Stimulated activated CD4-positive, alpha-beta T cell treated with anti-CD3 and anti-CD28 coated beads, Interleukin-12 subunit alpha, Interleukin-12 subunit beta, amount 100 ng/mL, for 4 hours (primary cell): ENCODE data around the gene MOSPD3.
A peak's percentile ranks its signal among the peaks of the same experiment; 100 is the strongest.

Experiments
- DNase-seq: peaks from one replicate; pipeline ENCODE4 v3.0.0-alpha.2; 2020

MOSPD3 gene

GRCh38 chr7:100595188-100595587 is 17.2 kb upstream of the MOSPD3 start:
- no peak for DNase-seq

- no peak for DNase-seq
These were observed 13.9 kb upstream of the MOSPD3 start for GRCh38 chr7:100598425-100598824.

- no peak for DNase-seq
These were observed 12.2 kb upstream of the MOSPD3 start for GRCh38 chr7:100599911-100600729.

GRCh38 chr7:100600730-100601038 is 11.7 kb upstream of the MOSPD3 start:
- no peak for DNase-seq

- DNase-seq, result no peak
These were observed 9.2 kb upstream of the MOSPD3 start for GRCh38 chr7:100602889-100603725.

DNA sequence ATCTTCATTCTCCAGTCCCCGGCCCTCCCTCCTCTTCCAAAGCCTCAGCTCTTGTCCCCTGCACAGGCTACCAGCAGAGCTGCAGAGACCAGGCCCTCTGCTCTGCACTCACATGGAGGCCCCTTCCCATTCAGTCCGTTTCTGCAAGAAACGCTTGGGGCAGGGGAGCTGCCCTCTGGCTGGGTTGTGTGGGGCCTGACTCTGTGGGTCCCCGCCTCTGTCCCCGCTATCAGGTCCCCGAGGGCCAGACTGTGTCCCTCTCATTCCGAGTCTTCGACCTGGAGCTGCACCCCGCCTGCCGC is 8.7 kb upstream of the MOSPD3 start:
- DNase-seq, result no peak

DNA sequence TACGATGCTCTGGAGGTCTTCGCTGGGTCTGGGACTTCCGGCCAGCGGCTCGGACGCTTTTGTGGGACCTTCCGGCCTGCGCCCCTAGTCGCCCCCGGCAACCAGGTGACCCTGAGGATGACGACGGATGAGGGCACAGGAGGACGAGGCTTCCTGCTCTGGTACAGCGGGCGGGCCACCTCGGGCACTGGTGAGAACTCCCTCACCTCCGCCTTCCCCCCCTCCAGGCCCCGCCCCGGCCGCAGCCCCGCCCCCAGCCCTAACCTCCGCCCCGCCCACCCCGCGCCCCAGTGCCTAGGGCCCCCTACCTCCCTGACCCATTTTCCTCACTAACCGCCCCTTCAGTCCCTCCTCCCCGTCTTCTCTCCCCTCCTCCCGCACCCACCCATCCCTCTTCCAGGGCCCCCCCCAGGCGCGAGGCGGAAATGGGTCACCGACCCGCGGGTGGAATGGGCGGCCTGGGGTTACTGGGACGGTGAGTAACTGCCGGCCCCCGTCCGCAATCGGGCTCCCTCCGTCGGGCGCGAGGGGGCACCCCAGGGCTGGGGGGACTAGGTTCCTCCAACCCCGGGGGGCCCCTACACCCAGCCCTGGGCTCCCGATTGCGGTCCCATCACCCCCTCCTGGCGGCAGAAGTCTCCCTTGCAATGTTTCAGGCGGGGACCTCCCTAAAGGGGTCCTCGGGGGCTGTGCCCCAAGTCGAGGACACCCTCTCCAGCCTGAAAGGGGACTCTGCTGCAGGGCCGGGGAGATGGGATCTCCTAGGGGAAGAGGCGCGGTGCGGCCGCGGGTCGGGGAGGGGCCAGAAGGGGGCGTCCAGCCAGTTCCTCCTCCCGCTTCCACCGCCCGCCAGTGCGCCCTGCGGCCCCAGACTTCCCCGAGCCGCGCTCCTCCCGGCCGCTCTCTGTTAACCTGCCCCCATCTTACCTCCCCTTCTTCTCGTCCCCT is 8.0 kb upstream of the MOSPD3 start:
- DNase-seq, result peak; percentile 71

GRCh38 chr7:100604976-100605911 is 7.1 kb upstream of the MOSPD3 start:
- peak; percentile 39 for DNase-seq

DNA sequence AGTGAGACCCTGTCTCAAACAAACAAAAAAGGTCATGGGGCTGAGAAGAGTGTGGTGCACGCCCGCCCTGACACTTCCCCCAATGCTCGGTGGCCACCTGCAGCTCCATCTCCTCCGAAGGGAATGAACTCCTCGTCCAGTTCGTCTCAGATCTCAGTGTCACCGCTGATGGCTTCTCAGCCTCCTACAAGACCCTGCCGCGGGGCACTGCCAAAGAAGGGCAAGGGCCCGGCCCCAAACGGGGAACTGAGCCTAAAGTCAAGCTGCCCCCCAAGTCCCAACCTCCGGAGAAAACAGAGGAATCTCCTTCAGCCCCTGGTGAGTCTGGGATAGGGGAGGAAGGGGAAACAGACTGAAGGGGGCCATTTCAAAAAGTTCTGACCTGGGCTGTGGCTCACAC is 6.0 kb upstream of the MOSPD3 start:
- no peak for DNase-seq

DNA sequence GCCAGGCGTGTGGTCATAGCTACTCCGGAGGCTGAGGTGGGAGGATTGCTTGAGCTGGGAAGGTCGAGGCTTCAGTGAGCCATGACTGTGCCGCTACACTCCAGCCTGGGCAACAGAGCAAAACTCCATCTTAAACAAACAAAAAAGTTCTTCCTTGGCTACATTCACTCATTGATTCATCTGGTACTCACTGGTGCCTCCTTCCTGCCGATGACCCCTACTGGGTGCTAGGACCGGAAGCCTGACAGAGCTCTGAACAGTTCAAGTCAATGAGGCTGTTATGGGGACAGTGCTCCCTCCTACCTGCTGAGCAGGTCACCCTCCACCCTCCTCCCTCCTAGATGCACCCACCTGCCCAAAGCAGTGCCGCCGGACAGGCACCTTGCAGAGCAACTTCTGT is 5.2 kb upstream of the MOSPD3 start:
- DNase-seq, result no peak

DNA sequence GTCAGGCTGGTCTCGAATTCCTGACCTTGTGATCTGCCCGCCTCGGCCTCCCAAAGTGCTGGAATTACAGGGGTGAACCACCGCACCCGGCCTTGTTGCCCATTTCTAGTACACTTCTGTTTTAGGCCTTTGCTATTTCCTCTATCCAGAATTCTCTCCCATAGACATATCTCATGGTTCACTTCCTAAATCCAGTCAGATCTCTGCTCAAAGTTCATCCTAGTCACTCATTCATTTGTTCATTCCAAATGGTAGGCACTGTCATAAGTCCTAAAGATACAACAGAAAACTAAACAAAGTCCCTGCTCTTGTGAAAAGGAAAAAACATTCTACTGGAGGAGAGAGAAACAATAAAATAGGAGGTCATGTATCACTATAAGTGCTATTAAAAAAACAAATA is 2.4 kb upstream of the MOSPD3 start:
- no peak for DNase-seq

GRCh38 chr7:100612730-100613390 is 520 bp downstream of the MOSPD3 start:
- DNase-seq, result no peak

DNA sequence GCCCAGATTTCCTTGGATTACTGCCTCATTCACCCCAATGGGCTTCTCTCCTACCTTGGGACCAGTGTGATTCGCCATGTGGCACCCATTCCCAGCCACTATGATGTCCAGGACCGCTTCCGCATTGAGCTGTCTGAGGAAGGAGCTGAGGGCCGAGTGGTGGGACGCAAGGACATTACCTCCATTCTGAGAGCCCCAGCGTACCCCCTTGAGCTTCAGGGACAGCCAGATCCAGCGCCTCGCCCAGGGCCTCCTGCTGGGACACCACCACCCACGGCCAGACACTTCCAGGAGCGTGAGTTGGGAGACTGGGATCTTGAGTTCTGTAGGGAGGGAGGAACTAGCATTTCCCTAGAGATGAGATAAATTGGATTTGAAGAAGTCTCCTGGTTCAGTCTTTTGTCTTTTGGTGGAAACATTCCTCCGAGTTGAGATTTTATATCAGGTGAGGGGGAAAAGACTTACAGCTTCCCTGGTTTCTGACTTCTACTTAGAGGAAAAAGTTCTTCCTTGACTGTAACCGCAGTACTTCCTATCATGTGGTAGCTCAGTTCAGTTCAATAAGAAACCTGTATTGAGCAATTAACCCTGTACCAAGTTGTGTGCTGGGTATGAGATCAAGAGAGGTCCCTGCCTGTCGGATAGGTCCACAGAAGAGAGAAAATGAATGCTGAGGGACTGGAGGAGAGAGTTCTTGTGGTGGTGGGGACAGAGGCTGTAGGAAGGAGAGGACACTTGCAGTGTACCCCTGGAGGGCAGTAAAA is 1.3 kb downstream of the MOSPD3 start:
- no peak for DNase-seq

DNA sequence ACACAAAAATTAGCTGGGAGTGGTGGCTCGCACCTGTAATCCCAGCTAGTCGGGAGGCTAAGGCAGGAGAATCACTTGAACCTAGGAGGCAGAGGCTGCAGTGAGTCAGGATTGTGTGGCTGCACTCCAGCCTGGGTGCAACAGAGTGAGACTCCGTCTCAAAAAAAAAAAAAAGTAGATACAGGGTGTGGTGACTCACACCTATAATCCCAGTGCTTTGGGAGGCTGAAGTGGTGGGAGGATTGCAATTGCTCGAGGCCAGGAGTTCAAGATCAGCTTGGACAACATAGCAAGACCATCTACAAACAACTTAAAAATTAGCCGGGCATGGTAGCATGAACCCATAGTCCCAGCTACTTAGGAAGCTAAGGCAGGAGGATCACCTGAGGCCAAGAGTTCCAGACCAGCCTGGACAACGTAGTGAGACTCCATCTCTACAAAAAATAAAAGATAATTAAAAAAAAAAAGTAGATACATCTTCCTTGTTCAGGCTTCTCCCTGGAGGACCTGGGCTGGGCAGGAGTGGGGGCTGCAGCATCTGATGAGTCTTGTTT is 2.0 kb downstream of the MOSPD3 start:
- DNase-seq, result no peak

- DNase-seq, result no peak
These were observed 7.9 kb downstream of the MOSPD3 start for GRCh38 chr7:100620239-100620638.

DNA sequence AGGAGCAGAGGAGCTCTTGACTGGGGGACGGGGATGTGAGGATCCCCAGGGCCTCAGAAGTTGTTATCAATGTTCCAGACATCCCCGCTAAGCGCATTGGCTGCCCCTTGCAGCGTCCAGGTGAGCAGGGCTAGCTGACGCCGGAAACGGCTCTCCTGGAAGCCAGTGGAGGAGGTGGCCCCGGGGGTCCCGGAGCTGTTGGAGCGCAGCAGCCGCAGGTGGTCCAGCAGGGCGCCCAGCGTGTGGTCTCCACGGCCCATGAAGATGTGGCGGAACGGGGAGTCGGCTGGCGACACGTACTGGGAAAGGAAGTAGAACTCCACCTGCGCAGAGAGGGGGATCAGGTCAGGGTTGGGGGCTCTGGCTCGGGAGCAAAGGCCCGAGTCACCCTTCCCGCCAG is 8.5 kb downstream of the MOSPD3 start:
- no peak for DNase-seq

DNA sequence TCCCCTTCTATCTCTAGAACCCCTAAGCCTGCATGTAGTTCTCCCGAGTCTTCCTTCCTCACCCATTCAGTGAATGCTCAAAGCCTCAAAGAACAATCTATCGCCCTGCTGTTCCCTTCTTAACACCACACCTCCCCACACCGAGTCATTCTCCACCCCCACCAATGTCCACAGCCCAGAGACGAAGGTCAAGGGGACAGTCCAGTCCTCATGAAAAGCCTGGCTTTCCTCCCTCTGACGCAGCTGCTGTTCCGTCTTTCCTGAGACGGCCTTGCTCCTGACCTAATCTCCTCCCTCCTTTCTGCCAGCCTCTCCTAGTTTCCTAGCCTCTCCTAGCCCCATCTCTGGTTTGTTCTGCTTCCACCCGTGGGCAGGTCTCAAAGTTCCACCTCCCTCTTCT is 9.2 kb downstream of the MOSPD3 start:
- DNase-seq, result no peak

DNA sequence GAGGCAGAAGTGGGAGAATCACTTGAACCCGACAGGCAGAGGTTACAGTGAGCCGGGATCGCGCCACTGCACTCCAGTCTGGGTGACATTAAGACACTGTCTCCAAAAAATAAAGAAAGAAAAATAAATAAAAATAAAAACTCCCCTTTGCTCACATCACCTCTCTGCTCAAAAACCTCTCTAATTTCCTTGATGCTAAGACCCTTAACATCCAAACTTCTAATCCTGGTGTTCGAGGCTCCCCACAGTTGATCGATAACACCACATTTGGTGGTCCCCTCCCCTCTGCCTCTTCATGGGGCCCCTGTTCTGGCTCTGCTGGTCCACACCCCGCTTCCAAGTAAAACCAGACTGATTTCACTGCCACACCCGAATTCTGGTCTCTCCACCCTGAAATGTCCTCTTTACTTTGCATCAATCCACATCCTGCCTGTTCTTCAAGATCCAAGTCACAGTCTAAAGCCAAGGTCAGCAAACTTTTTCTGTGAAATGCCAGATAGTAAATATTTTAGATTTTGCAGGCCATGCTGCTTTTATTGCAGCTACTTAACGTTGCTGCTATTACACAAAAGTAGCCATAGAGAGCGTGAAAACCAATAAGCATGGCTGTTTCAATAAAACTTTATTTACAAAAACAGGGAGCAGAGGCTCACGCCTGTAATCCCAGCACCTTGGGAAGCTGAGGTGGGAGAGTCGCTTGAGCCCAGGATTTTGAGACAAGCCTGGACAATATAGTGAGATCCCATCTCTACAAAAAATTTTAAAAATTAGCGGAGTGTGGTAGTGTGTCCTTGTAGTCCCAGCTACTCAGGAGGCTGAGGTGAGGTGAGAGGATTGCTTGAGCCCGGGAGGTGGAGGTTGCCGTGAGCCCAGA is 11.8 kb downstream of the MOSPD3 start:
- DNase-seq, result no peak

DNA sequence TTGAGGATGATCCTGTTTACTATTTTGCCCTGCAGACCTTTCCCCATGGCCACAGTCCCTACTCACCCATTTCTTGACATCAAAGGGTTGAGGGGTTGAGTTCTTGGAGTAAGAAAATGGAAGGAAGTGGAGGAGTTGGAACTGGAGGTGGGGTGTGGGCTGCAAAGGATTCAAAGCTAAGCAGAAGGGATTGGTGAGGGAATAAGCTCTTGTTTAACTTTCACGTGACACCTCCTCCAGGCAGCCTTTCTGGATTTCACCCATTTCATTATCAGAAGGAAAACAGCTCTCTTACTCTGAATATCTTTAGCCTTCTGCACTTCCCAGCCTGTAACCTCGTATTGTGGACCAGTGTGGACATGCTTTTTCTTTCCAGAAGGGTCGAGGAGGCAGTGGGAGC is 13.7 kb downstream of the MOSPD3 start:
- no peak for DNase-seq
